Immature natural killer cell (primary cell): ENCODE data around the gene HOXD12. TPM values are rescaled to one million over a fixed set of nuclear protein-coding genes. Genes with fewer than 3 reads are reported as not detected.

Experiments used
- DNase-seq, 3 donors: peaks; one replicate each; pipeline ENCODE4 v3.0.0; 2022; ENCODE audit warnings: mixed read lengths in 1 of 3
- H3K27ac Mint-ChIP-seq, 6 donors: one replicate each; pipeline ENCODE4 v1.8.0; 2020; ENCODE audit warnings: mixed read lengths in 6 of 6, mild to moderate bottlenecking in 5 of 6, inconsistent platforms in 4 of 6, moderate library complexity in 3 of 6
- H3K27me3 Mint-ChIP-seq, 3 donors: one replicate each; pipeline ENCODE4 v1.8.0; 2020 to 2021; ENCODE audit warnings: low read depth in 3 of 3, mild to moderate bottlenecking in 3 of 3, mixed read lengths in 3 of 3, moderate library complexity in 3 of 3, inconsistent platforms in 1 of 3
- H3K36me3 Mint-ChIP-seq, 3 donors: one replicate each; pipeline ENCODE4 v1.8.0; 2020; ENCODE audit warnings: mixed read lengths in 3 of 3, inconsistent platforms in 2 of 3, mild to moderate bottlenecking in 2 of 3
- H3K4me1 Mint-ChIP-seq, 2 donors: one replicate each; pipeline ENCODE4 v1.8.0; 2020; ENCODE audit warnings: inconsistent platforms in 2 of 2, mild to moderate bottlenecking in 2 of 2, mixed read lengths in 2 of 2, moderate library complexity in 1 of 2
- H3K4me3 Mint-ChIP-seq, 5 donors: one replicate each; pipeline ENCODE4 v1.8.0; 2020; ENCODE audit warnings: mild to moderate bottlenecking in 5 of 5, mixed read lengths in 5 of 5, inconsistent platforms in 3 of 5, moderate library complexity in 3 of 5
- H3K9me3 Mint-ChIP-seq, 6 donors: one replicate each; pipeline ENCODE4 v1.8.0; 2020; ENCODE audit warnings: mild to moderate bottlenecking in 6 of 6, mixed read lengths in 6 of 6, inconsistent platforms in 4 of 6, moderate library complexity in 3 of 6
- polyA plus RNA-seq, 3 donors: library from polyadenylated mRNA; unstranded; fragments of 300-500 nt; fragmentation: Illumina TruSeq; gene quantifications; one replicate each; pipeline ENCODE4 v1.2.3, GENCODE V29; 2021

Gene HOXD12, protein sequence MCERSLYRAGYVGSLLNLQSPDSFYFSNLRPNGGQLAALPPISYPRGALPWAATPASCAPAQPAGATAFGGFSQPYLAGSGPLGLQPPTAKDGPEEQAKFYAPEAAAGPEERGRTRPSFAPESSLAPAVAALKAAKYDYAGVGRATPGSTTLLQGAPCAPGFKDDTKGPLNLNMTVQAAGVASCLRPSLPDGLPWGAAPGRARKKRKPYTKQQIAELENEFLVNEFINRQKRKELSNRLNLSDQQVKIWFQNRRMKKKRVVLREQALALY
- polyA plus RNA-seq, result not detected

DNA sequence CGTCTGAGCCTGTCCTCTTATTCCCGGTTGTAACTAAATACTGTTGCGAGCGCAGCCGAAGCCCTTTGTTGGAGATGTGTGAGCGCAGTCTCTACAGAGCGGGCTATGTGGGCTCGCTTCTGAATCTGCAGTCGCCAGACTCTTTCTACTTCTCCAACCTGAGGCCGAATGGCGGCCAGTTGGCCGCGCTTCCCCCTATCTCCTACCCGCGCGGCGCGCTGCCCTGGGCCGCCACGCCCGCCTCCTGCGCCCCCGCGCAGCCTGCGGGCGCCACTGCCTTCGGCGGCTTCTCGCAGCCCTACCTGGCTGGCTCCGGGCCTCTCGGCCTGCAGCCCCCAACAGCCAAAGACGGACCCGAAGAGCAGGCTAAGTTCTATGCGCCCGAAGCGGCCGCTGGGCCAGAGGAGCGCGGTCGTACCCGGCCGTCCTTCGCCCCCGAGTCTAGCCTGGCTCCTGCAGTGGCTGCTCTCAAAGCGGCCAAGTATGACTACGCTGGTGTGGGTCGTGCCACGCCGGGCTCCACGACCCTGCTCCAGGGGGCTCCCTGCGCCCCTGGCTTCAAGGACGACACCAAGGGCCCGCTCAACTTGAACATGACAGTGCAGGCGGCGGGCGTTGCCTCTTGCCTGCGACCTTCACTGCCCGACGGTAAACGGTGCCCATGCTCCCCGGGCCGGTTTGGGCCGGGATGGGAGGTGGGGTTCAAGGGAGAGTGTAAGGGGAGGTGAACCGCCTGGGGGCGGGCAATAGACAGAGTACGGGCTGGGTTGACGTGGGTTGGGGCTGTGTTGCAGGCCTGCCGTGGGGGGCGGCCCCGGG lies at the start of gene HOXD12:
Gene HOXD12, plus strand, starts transcription at position 68 of the 819 bp plus-strand sequence. Its CDS starts 7 bp downstream, at position 75.
- Mint-ChIP-seq H3K36me3 (peaks cover 0 to 9% (median 0%) of the 10 kb centered on the region in 3 donors), H3K9me3 (peaks cover 0 to 10% (median 3%) of the 10 kb centered on the region in 6 donors), H3K27me3 (peaks cover 63 to 74% (median 70%) of the 10 kb centered on the region in 3 donors), H3K27ac (no peak within 1 kb of the TSS), H3K4me1 (peaks cover 20 to 22% of the 10 kb centered on the region in 2 donors), H3K4me3 (no peak within 1 kb of the TSS)
- no peak for DNase-seq

DNA sequence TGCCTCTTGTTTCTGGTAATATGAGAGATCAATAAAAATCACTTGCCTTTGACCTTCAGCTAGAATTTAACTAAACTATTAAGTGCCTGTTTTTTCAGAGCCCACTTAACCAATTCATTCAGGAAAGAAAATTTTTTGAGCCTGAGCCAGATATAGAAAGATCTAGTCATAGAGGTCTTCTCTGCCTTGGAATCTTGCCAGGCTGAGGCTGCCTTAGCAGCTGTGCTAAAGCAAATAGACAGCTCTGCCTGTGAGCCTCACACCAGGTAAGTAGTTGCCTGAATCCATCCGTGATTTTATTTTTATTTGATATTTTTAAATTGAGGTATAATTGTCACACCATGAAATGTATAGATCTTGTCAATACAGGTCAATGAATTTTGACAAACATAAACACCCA lies 43.2 kb upstream of the HOXD12 start:
- no peak overlapping the region for H3K27ac Mint-ChIP-seq
- peaks cover 5 to 15% (median 6%) of the 10 kb centered on the region in 3 donors for H3K27me3 Mint-ChIP-seq
- no peaks in the 10 kb centered on the region for H3K4me1 Mint-ChIP-seq
- no peak for DNase-seq
- peaks cover 0 to 4% (median 0%) of the 10 kb centered on the region in 6 donors for H3K9me3 Mint-ChIP-seq
- H3K36me3 Mint-ChIP-seq, result no peaks in the 10 kb centered on the region
- no peak overlapping the region for H3K4me3 Mint-ChIP-seq

DNA sequence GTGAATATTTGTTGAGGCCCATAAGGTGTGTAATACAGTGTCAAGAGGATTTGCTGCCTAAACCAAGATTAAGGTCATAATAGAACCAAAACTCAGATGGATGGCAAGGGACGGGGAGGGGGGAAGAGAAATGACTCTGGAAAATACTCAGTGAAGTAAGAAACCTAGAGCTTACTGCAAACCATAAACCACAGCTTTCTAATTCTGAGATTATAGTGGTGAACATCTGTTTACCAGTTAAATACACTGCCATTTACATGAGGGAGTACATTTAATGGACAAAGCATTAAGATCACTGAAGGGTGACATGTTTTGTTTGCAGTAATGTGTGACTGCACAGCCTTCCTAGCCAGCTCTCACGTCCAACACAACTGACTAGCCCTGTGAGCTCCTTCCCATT lies 35.6 kb upstream of the HOXD12 start:
- no peak for DNase-seq
- Mint-ChIP-seq H3K4me3 (no peak overlapping the region), H3K27ac (no peak overlapping the region), H3K27me3 (peaks cover 10 to 16% (median 13%) of the 10 kb centered on the region in 3 donors), H3K9me3 (peaks cover 0 to 2% (median 0%) of the 10 kb centered on the region in 6 donors), H3K36me3 (no peaks in the 10 kb centered on the region), H3K4me1 (no peaks in the 10 kb centered on the region)

DNA sequence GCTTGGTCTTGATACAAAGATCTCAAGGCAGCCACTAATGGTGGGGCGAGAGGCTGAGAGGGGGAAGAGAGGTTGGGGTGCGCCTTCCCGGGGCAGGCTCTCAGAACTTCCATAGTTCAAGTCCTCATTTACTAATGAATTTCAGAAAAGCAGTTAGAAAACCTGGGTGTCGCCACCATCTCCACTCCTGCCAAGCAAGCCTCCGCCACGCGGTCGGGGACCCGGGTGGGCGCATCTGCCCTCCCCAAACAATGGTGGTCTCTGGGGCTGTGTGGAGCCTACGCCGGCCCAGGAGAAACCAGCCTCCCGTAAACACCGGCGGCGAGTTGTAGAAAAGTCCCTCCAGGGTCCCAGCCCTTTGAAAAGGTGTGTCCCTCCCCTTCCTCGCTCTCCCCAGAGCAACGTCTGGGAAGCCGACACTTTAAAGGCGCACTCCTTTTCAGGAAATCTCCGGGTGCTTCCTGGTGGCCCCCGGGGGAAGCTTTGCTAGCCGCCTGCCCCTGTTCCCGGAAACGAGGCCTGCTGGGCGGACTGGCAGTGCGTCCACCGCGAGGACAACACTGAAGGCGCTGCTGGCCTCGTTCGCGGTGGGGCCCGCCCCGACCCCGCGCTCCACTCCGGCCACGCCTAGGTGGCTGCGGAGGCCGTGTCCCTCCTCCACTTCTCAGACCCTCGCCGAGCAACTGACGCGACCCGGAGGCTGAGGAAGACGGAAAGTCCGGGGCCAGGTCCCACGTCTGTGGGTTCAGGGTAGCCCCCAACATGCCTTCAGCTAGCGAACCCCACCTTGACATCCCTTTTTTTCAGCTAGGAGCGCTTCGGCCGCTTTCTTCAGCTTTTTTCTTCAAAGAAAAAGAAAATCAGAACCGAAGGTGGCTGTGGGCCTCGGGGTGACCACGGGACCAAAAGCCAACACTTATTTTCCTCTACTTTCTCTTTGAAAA lies 32.7 kb upstream of the HOXD12 start:
- H3K4me1 Mint-ChIP-seq, result no peaks in the 10 kb centered on the region
- peak overlapping the region in 1 of 5 donors; percentile 53 for H3K4me3 Mint-ChIP-seq
- peaks cover 0 to 2% (median 0%) of the 10 kb centered on the region in 6 donors for H3K9me3 Mint-ChIP-seq
- no peak overlapping the region for H3K27ac Mint-ChIP-seq
- peaks cover 16 to 26% (median 23%) of the 10 kb centered on the region in 3 donors for H3K27me3 Mint-ChIP-seq
- H3K36me3 Mint-ChIP-seq, result no peaks in the 10 kb centered on the region
- no peak for DNase-seq

DNA sequence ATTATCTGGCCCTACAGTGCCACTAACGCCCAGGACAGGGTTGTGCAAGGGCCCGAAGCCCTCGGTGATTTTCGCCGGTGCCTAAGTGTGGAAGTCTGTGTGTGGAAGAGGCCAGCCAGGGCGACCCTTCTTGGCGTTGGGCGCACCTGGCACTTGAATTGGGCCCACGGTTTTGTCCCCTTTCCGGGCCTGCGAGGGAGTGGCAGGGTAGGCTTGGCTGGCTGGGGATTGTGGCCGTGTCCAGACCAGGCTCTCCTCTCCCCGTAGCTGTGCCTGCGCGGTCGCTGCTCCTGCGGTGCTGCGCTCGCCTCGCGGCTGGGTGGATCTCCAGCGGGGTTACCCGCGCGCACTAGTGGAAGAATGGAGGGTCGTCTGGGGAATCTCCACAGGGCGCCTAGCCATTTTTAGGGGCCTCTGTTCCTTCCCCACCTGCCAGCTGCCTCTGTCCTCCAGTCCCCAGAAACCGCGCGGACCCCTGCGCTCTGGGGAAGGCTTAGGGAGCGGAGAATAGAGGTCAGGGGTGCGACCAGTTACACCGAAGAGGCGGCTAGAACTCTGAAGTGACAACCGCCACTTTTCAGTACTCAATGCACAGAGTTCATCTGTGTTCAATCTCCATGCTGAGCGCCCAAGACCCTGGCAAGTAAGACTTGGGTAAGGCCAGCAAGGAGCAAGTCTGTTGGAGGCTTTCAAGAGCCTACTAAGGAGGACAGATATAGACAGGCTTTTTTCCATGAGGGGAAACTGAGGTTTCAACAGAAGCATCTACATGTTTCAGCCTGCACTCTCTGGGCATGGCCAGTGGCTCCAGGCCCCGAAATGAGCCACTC lies 31.8 kb upstream of the HOXD12 start:
- Mint-ChIP-seq H3K4me1 (no peaks in the 10 kb centered on the region), H3K27me3 (peaks cover 24 to 27% (median 26%) of the 10 kb centered on the region in 3 donors), H3K9me3 (peaks cover 0 to 7% (median under 1%) of the 10 kb centered on the region in 6 donors), H3K36me3 (peaks cover 0 to 3% (median 0%) of the 10 kb centered on the region in 3 donors), H3K27ac (no peak overlapping the region), H3K4me3 (peak overlapping the region in 1 of 5 donors; percentile 53)
- no peak for DNase-seq

DNA sequence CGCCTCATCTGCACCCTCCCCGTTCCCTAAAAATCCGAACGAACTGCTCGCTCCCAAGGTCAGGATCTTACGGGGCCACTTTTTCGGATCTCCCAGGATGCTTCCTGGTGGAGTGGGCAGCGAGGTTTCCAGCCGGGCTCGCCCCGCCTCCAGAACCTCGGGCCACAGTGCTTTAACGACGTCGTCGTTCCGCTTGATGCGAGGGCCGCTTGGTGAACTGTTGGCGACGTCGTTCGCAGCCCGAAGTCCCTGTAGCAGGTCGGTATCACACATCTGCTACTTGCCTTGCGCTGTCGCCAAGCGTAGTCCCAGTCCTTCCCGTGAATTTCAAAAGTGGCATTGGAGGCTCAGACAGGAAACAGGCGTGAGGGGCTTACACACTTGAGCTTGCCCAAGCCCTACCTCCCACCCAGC lies 31.2 kb upstream of the HOXD12 start:
- Mint-ChIP-seq H3K27me3 (peaks cover 28 to 33% (median 29%) of the 10 kb centered on the region in 3 donors), H3K36me3 (peaks cover 0 to 3% (median 0%) of the 10 kb centered on the region in 3 donors), H3K9me3 (peaks cover 0 to 13% (median under 1%) of the 10 kb centered on the region in 6 donors), H3K4me3 (no peak overlapping the region), H3K27ac (no peak overlapping the region), H3K4me1 (no peaks in the 10 kb centered on the region)
- no peak for DNase-seq

DNA sequence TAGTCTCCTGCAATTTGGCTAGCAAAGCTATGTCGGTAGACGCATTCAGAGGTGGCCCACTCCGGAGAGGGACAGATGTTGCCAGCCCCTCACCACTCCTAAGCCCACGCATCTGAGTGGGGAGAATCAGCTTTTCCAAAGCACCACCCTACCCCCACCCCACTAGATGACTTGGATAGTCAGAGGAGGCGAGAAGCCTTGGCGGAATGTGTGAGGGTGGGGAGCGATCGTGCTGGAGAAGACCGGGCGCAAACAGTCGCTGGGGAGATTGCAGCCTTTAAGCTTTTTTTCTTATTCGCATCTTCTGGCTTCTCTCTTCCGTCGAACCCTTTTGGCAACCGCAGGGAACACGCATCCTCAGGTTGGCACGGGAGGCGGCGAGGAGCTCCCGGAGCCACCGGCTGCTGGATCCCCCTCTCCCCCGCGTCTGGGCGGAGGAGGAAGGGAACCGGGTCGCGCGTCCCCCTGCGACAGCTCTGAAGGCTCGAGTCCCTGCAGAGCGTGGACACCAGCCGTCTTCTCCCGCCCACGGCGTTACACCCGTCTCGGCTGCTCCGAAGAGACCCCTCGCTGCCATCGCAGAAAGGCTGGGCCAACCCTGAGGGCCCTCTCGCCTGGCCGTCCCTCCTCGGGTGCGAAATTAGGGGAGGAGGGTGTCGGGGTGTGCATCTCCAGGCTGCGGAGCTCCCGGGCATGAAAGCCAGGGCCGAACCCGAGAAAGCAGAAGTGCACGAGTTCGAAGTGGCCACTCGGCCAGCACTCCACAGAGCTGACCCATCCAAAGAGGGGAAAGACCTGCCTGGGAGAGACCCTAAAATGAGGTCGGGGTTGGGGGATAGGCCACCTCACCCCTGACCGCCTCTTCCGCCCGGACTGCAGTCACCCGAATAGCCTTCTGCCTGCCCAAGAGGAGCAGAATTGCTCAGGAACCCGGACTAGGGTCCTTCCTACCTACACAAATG lies 28.0 kb upstream of the HOXD12 start:
- no peaks in the 10 kb centered on the region for H3K4me1 Mint-ChIP-seq
- peaks cover 0 to 34% (median 6%) of the 10 kb centered on the region in 6 donors for H3K9me3 Mint-ChIP-seq
- no peak overlapping the region for H3K4me3 Mint-ChIP-seq
- no peak overlapping the region for H3K27ac Mint-ChIP-seq
- H3K27me3 Mint-ChIP-seq, result peaks cover 42 to 48% (median 47%) of the 10 kb centered on the region in 3 donors
- no peak for DNase-seq
- peaks cover 0 to 3% (median 0%) of the 10 kb centered on the region in 3 donors for H3K36me3 Mint-ChIP-seq

DNA sequence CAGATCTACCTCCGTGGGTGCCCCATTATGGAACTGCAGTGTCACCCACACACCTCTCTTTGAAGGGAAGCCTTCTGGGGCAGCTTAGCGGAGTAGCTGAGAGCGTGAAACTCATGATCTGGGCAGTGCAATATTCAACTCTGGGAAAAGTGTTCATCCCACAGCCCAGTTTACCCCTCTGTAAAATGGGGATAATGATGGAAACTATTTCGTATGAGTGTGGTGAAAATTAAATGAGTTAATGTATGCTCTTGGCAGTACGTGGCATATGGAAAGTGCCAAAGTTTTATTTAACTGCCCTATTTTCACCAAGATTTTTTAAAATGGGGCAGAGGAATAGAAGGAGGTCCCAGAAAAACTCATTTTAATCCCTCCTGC lies 27.3 kb upstream of the HOXD12 start:
- H3K4me1 Mint-ChIP-seq, result no peaks in the 10 kb centered on the region

DNA sequence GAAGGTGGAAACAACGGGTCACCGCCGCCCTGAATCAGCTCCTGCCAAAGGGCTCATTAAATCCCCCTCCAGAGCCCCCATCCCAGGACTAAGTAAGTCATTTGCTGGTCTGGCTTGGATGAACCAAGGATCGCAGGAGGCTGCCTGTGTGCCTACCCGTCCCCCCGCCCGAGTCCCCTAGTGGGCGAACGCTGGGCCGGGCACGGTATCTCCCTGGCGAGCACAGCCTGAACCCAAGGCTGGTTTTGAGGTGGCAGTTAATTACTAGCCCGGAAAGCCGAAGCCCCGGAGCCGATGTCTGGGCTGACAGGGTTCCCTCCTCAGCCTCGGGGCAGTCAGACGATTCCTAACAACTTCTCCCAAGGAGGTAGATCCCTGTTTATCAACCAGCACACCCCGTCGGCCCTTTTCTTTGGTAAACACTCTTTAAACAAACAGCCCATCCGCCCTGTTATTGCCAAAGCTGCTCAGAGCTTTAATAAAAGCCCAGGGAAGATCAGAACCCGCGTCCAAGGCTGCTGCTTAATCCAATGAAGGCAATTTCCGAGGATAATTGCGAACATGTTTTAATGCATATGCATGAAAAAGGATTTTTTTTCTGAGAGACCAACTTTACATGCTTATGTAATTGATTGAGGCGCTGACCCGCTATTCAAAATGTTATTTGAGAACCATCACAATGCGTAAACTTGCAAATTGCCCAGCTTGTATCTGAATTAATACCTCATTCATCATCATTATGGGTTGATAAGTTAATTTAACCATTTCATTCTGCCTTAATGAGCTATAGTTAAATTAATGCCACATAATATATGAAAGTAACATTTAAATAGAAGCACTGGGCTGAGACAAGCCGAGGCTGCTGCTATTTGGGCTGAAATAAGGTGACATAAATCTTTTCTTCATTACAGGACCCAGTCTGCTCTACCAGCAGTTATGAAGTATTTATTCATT lies 26.4 kb upstream of the HOXD12 start:
- Mint-ChIP-seq H3K27ac (no peak overlapping the region), H3K27me3 (peaks cover 47 to 57% (median 51%) of the 10 kb centered on the region in 3 donors), H3K4me1 (no peaks in the 10 kb centered on the region), H3K4me3 (no peak overlapping the region), H3K9me3 (peaks cover 0 to 40% (median 7%) of the 10 kb centered on the region in 6 donors), H3K36me3 (peaks cover 0 to 3% (median 0%) of the 10 kb centered on the region in 3 donors)
- no peak for DNase-seq

More for the DNA sequence above, 27.3 kb upstream of the HOXD12 start:
- Mint-ChIP-seq H3K4me3 (no peak overlapping the region), H3K27ac (no peak overlapping the region), H3K36me3 (peaks cover 0 to 3% (median 0%) of the 10 kb centered on the region in 3 donors), H3K9me3 (peaks cover 0 to 37% (median 7%) of the 10 kb centered on the region in 6 donors), H3K27me3 (peaks cover 46 to 52% (median 47%) of the 10 kb centered on the region in 3 donors)
- DNase-seq, result no peak

DNA sequence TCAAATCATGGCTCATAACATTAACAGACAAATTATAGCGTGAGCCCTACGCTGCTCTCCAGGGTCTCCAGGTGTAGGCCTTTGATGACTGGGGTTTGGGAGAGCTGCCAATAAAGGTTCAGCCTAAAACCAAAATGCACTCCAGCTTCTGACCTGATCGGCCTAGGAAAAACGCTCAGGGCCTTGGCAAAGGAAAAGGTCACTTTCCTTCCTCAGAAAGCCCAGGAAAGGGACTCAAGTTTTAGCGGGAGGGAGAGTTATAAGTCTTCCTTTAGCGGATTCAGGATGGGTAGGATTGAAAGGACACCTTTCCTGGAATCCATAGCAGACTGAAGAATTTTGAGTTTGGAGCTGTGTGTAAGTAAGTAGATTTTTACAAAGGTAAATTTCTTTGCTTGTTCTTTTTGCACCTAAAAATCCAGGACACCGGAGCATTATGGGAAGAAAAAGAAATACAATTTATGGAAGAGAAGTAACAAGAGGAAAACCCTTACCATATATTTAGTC lies 24.6 kb upstream of the HOXD12 start:
- peaks cover 61 to 64% (median 61%) of the 10 kb centered on the region in 3 donors for H3K27me3 Mint-ChIP-seq
- H3K36me3 Mint-ChIP-seq, result peaks cover 0 to 6% (median 3%) of the 10 kb centered on the region in 3 donors
- DNase-seq, result no peak
- no peak overlapping the region for H3K4me3 Mint-ChIP-seq
- no peak overlapping the region for H3K27ac Mint-ChIP-seq
- peaks cover 6 to 14% of the 10 kb centered on the region in 2 donors for H3K4me1 Mint-ChIP-seq
- H3K9me3 Mint-ChIP-seq, result peaks cover 0 to 54% (median 19%) of the 10 kb centered on the region in 6 donors
